Liver (tissue), 9 donors: Measurements from ENCODE around the gene YKT6. TPM values are rescaled to one million over a fixed set of nuclear protein-coding genes. Genes with fewer than 3 reads are reported as not detected.
A peak's percentile ranks its signal among the peaks of the same experiment; 100 is the strongest.
"Not testable (repeated sequence)": the region's sequence is repeated elsewhere in the genome, so short reads cannot be mapped to it uniquely, and the experiment has no call there.

ENCODE experiments used
- DNase-seq: peaks from one replicate; pipeline ENCODE4 v3.0.0-alpha.2; 2017; ENCODE audit warnings: low spot score
- H3K27ac ChIP-seq, 2 donors: one replicate each; pipeline ENCODE4 v1.7.0; 2013; ENCODE audit warnings: inconsistent platforms in 2 of 2, low read length in 2 of 2, control low read depth in 1 of 2, low read depth in 1 of 2, mild to moderate bottlenecking in 1 of 2
- H3K27me3 ChIP-seq, 4 donors: one replicate each; pipeline versions ENCODE4 v1.6.1 to v1.7.0; 2013; ENCODE audit warnings: low read length in 3 of 4, inconsistent platforms in 1 of 4, mild to moderate bottlenecking in 1 of 4, moderate library complexity in 1 of 4; ENCODE audit not compliant: control insufficient read depth in 4 of 4, insufficient read depth in 4 of 4
- H3K36me3 ChIP-seq, 4 donors: one replicate each; pipeline versions ENCODE4 v1.6.1 to v1.7.0; 2013; ENCODE audit warnings: low read length in 3 of 4, mild to moderate bottlenecking in 3 of 4, low read depth in 1 of 4, moderate library complexity in 1 of 4; ENCODE audit not compliant: control insufficient read depth in 4 of 4, insufficient read depth in 3 of 4
- H3K4me1 ChIP-seq, 4 donors: one replicate each; pipeline versions ENCODE4 v1.6.1 to v1.7.0; 2013; ENCODE audit warnings: low read length in 3 of 4, mild to moderate bottlenecking in 3 of 4, moderate library complexity in 1 of 4; ENCODE audit not compliant: control insufficient read depth in 4 of 4, insufficient read depth in 4 of 4
- H3K4me3 ChIP-seq, 3 donors: one replicate each; pipeline versions ENCODE4 v1.6.1 to v1.7.0; 2013; ENCODE audit warnings: low read length in 3 of 3, control low read depth in 1 of 3, low read depth in 1 of 3, mild to moderate bottlenecking in 1 of 3
- H3K9ac ChIP-seq, 2 donors: one replicate each; pipeline ENCODE4 v1.7.0; 2013; ENCODE audit warnings: low read length in 2 of 2, mild to moderate bottlenecking in 2 of 2, moderate library complexity in 2 of 2, control low read depth in 1 of 2, low read depth in 1 of 2
- H3K9me3 ChIP-seq, 4 donors: one replicate each; pipeline versions ENCODE4 v1.6.1 to v1.7.0; 2013; ENCODE audit warnings: low read length in 3 of 4; ENCODE audit not compliant: control insufficient read depth in 4 of 4
- ATF3 ChIP-seq: IDR thresholded peaks from 2 replicates; pipeline ENCODE4 v1.6.1; 2016; ENCODE audit warnings: antibody characterized with exemption
- CTCF ChIP-seq: fragments of 150-350 bp; IDR thresholded peaks from 2 replicates; pipeline ENCODE4 v1.5.1; 2017; ENCODE audit warnings: improper control_type of control experiment, low read depth, low read length; ENCODE audit not compliant: missing input control
- EGR1 ChIP-seq, 2 donors: IDR thresholded peaks; 2 replicates each; pipeline ENCODE4 v1.6.1; 2016 to 2018; ENCODE audit warnings: antibody characterized with exemption in 2 of 2, low read depth in 2 of 2
- FOXA1 ChIP-seq: IDR thresholded peaks from 2 replicates; pipeline ENCODE4 v1.6.1; 2016; ENCODE audit warnings: antibody characterized with exemption
- GABPA ChIP-seq, 2 donors: IDR thresholded peaks in 1 of 2; conservative IDR thresholded peaks in 1 of 2; 2 replicates each; pipeline ENCODE4 v1.6.1; 2016; ENCODE audit warnings: antibody characterized with exemption in 2 of 2, mild to moderate bottlenecking in 1 of 2, moderate library complexity in 1 of 2
- HNF4A ChIP-seq, 2 donors: conservative IDR thresholded peaks; 2 replicates each; pipeline ENCODE4 v1.6.1; 2016; ENCODE audit warnings: antibody characterized with exemption in 2 of 2, mild to moderate bottlenecking in 2 of 2
- HNF4G ChIP-seq: IDR thresholded peaks from 2 replicates; pipeline ENCODE4 v1.6.1; 2016; ENCODE audit warnings: antibody characterized with exemption
- MAX ChIP-seq: IDR thresholded peaks from 2 replicates; pipeline ENCODE4 v1.6.1; 2016; ENCODE audit warnings: antibody characterized with exemption
- NR2F2 ChIP-seq: IDR thresholded peaks from 2 replicates; pipeline ENCODE4 v1.6.1; 2016; ENCODE audit warnings: antibody characterized with exemption
- RAD21 ChIP-seq, 2 donors: IDR thresholded peaks; 2 replicates each; pipeline ENCODE4 v1.6.1; 2016; ENCODE audit warnings: antibody characterized with exemption in 2 of 2, mild to moderate bottlenecking in 2 of 2
- RXRA ChIP-seq, 2 donors: IDR thresholded peaks; 2 replicates each; pipeline ENCODE4 v1.6.1; 2017 to 2018; ENCODE audit warnings: antibody characterized with exemption in 2 of 2, mild to moderate bottlenecking in 1 of 2
- SP1 ChIP-seq: IDR thresholded peaks from 2 replicates; pipeline ENCODE4 v1.6.1; 2018; ENCODE audit warnings: antibody characterized with exemption, mild to moderate bottlenecking
- TAF1 ChIP-seq: conservative IDR thresholded peaks from 2 replicates; pipeline ENCODE4 v1.6.1; 2016; ENCODE audit warnings: antibody characterized with exemption, mild to moderate bottlenecking
- YY1 ChIP-seq: IDR thresholded peaks from 2 replicates; pipeline ENCODE4 v1.6.1; 2016; ENCODE audit warnings: antibody characterized with exemption, mild to moderate bottlenecking
- WGBS: extraction: QIAGEN DNeasy Blood & Tissue Kit; methylation state at CpG from one replicate; pipeline ENCODE4 v1.1.7; 2013; 5-methylcytosine and 5-hydroxymethylcytosine counted together
- polyA plus RNA-seq, 2 donors: library from polyadenylated mRNA; stranded (reverse) in 1 of 2; unstranded in 1 of 2; fragments of 200-250 nt in 1 of 2; fragments of >200 nt in 1 of 2; fragmentation: Nextera tagmentation in 1 of 2; extraction: Ambion mirVana in 1 of 2; gene quantifications; one replicate each; pipeline versions ENCODE4 v1.2.1 to v1.2.3, GENCODE V29; 2013 to 2015
- total RNA-seq, 2 donors: library from RNA; depleted of rRNA; stranded (reverse); fragments of >200 nt; gene quantifications; one replicate each; pipeline ENCODE4 v1.2.3, GENCODE V29; 2014
- TF ChIP-seq, protein P1 (sequence below): IDR thresholded peaks from 2 replicates; pipeline ENCODE4 v1.6.1; 2016; ENCODE audit warnings: antibody characterized with exemption, mild to moderate bottlenecking
- TF ChIP-seq, protein P2 (sequence below): IDR thresholded peaks from 2 replicates; pipeline ENCODE4 v1.6.1; 2016; ENCODE audit warnings: antibody characterized with exemption
- donor health status: healthy.
- donor health status: healthy.
- donor health status: healthy.
- donor health status: healthy.
- donor health status: healthy.

Gene YKT6
- total and polyA plus RNA-seq, 4 donors: 8.1 to 22.0 (median 21.0) TPM

DNA sequence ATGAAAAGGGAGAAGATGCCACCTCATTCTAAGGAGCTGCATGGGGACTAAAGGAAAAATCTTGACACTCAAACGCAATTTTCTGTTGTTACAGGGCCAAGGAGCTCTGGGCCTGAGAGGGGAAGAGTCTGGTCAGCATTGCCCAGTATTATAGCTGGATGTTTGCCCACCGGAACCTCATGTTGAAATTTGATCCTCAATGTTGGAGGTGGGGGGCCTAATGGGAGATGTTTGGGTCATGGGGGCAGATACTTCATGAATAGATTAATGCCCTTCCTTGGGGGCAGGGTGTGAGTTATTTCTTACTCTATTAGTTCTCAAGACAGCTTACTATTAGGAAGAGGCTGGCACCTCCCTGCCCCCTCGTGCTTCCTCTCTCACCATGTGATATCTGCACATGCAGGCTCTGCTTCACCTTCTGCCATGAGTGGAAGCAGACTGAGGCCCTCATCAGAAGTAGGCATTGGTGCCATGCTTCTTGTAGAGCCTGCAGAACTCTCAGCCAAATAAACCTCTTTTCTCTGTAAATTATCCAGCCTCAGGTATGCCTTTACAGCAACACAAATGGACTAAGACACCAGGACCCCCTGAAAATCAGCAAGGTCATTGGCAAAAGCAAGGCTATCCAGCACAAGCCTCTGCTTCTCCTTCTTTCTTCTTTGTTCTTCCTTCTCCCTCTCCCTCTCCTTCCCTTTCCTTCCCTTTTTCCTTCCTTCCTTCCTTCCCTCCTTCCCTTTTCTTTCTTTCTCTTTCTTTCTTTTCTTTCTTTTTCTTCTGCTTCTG, 26.7 kb upstream of the YKT6 start:
- no peaks in the 10 kb centered on the region for H3K36me3 ChIP-seq
- no peak overlapping the region for H3K9ac ChIP-seq
- no peak overlapping the region for H3K27ac ChIP-seq
- H3K9me3 ChIP-seq: no peaks in the 10 kb centered on the region
- no peaks in the 10 kb centered on the region for H3K27me3 ChIP-seq
- no peak for DNase-seq
- WGBS: 64% methylated on average over 3 of the region's 3 CpGs
- H3K4me1 ChIP-seq: no peaks in the 10 kb centered on the region
- H3K4me3 ChIP-seq: no peak overlapping the region
- TF ChIP-seq, protein P1, sequence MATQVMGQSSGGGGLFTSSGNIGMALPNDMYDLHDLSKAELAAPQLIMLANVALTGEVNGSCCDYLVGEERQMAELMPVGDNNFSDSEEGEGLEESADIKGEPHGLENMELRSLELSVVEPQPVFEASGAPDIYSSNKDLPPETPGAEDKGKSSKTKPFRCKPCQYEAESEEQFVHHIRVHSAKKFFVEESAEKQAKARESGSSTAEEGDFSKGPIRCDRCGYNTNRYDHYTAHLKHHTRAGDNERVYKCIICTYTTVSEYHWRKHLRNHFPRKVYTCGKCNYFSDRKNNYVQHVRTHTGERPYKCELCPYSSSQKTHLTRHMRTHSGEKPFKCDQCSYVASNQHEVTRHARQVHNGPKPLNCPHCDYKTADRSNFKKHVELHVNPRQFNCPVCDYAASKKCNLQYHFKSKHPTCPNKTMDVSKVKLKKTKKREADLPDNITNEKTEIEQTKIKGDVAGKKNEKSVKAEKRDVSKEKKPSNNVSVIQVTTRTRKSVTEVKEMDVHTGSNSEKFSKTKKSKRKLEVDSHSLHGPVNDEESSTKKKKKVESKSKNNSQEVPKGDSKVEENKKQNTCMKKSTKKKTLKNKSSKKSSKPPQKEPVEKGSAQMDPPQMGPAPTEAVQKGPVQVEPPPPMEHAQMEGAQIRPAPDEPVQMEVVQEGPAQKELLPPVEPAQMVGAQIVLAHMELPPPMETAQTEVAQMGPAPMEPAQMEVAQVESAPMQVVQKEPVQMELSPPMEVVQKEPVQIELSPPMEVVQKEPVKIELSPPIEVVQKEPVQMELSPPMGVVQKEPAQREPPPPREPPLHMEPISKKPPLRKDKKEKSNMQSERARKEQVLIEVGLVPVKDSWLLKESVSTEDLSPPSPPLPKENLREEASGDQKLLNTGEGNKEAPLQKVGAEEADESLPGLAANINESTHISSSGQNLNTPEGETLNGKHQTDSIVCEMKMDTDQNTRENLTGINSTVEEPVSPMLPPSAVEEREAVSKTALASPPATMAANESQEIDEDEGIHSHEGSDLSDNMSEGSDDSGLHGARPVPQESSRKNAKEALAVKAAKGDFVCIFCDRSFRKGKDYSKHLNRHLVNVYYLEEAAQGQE: no peak
- TF ChIP-seq HNF4A (conservative IDR thresholded peaks at IDR 0.05): no peak

GRCh38 chr7:44174694-44174948, 26.2 kb upstream of the YKT6 start:
- not testable (repeated sequence) for H3K4me3 ChIP-seq, DNase-seq, H3K27ac ChIP-seq, H3K36me3 ChIP-seq, H3K27me3 ChIP-seq, H3K4me1 ChIP-seq, H3K9me3 ChIP-seq, H3K9ac ChIP-seq
- 68% methylated on average over 1 of the region's 1 CpG for WGBS

DNA sequence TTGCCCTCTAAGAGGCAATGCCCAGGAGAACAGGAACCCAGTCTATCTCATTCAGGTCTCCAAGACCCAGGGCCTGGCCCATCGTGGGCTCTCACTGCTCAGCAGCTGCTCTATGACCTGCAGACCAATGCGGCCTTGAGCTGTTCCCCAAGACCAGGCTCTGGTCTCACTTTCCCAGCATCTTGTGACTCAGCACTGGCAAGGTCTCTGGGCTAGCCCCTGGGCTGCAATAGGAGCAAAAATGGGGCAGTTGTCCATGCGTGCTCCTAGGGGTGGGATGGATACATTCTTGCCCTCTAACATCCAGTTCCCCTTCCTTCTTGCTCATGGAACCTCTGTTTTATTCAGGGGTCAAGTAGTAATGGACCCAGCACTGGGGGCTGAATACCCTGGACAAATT, 25.0 kb upstream of the YKT6 start:
- Histone ChIP-seq H3K27ac (no peak overlapping the region), H3K9me3 (no peaks in the 10 kb centered on the region), H3K27me3 (no peaks in the 10 kb centered on the region), H3K4me3 (no peak overlapping the region), H3K36me3 (no peaks in the 10 kb centered on the region), H3K9ac (no peak overlapping the region), H3K4me1 (no peaks in the 10 kb centered on the region)
- 86% methylated on average over 3 of the region's 3 CpGs for WGBS
- TF ChIP-seq SP1: no peak
- no peak for TF ChIP-seq HNF4A (conservative IDR thresholded peaks at IDR 0.05)
- TF ChIP-seq HNF4G: no peak
- TF ChIP-seq MAX: no peak
- no peak for TF ChIP-seq FOXA1
- TF ChIP-seq RAD21 (IDR thresholded peaks at IDR 0.05): no peak
- TF ChIP-seq, protein P1: no peak
- no peak for TF ChIP-seq NR2F2
- no peak for TF ChIP-seq YY1
- no peak for TF ChIP-seq RXRA (IDR thresholded peaks at IDR 0.05)
- TF ChIP-seq, protein P2, sequence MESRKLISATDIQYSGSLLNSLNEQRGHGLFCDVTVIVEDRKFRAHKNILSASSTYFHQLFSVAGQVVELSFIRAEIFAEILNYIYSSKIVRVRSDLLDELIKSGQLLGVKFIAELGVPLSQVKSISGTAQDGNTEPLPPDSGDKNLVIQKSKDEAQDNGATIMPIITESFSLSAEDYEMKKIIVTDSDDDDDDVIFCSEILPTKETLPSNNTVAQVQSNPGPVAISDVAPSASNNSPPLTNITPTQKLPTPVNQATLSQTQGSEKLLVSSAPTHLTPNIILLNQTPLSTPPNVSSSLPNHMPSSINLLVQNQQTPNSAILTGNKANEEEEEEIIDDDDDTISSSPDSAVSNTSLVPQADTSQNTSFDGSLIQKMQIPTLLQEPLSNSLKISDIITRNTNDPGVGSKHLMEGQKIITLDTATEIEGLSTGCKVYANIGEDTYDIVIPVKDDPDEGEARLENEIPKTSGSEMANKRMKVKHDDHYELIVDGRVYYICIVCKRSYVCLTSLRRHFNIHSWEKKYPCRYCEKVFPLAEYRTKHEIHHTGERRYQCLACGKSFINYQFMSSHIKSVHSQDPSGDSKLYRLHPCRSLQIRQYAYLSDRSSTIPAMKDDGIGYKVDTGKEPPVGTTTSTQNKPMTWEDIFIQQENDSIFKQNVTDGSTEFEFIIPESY: no peak
- no peak for TF ChIP-seq TAF1
- TF ChIP-seq ATF3: no peak
- no peak for TF ChIP-seq CTCF
- no peak for TF ChIP-seq EGR1 (IDR thresholded peaks at IDR 0.05; ENCODE audit: low read depth in 2 of 2)
- no peak for TF ChIP-seq GABPA (IDR thresholded peaks at IDR 0.05 in 1 of 2, conservative IDR thresholded peaks at IDR 0.05 in 1 of 2)
- peak; percentile 20 for DNase-seq
